Islet of Langerhans (tissue), 1 donor: ENCODE results near the gene FAM89B.

Source experiments
- FAIRE-seq: peaks from one replicate; lab custom pipeline; 2011; peaks lifted over from hg19 to GRCh38; lab: Jason Lieb, UNC

FAM89B gene

DNA sequence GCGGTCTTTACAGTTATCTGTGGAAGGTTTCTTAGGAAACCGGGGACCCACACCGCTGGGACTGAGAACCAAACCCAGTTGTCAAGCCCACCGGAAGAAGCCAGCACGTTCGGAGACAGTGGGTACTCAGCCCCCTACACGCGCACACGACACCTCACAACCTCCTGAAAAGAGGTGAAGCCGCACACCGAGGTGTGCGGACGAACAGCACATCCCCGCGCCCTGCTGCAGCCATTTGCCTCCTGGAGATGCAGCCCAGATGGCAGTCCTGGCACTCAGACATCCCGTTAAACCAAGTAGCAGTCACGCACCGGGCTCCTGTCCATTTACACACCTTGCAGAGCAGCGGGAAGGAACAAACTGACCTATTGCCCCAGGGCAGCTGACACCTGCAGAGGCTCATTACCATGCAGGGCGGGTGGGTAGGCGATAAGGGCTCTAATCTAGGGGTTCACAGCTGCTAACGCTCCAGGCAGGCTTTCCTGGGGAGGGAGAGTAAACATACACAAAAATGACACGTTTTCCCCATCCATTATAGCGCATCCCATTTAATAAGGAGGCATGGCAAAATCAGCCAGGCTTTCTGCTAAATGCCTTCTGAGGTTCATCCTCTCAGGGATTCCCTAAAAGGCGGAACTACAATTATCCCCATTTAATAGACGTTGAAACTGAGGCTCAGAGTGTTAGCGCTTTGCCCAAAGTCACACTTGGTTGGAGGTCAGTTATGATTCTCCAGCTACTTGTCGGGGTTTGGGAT lies 2.7 kb downstream of the FAM89B start:
- no peak for FAIRE-seq

DNA sequence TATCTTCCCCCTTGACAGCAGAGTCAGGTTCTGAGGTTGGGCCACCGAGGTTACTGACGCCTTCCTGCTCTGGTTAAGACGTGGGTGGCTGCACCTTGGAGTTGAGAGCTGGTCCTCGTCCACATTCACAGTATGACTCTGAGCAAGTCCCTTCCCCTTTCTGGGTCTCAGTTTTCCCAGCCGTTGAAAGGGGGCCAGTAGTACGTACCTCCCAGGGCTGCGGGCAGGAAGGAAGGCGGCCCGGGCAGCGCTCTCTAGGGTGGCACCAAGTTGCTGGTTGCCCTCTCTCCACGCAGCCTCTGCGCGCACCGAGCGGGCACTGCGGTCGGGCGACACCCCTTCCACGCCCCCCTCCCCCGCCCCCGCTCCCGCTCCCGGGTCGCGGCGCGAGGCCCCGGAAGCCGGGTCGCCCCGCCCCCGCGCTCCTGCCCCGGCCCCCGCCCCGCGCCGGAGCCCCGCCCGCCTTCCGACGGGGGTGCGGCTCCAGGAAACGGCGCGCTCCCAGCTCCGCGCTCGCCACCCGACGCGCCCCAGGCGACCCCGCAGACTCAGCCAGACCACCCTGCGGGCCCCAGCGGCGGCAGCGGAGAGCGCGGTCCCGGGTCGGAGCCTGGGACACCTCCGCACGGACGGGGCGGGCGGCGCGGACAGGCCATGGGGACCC lies 3.4 kb downstream of the FAM89B start, which contains the start of gene EHBP1L1:
Gene EHBP1L1, plus strand, starts transcription at position 486 of the 664 bp plus-strand sequence. CDS start 250 bp downstream, outside the sequence.
- no peak for FAIRE-seq

DNA sequence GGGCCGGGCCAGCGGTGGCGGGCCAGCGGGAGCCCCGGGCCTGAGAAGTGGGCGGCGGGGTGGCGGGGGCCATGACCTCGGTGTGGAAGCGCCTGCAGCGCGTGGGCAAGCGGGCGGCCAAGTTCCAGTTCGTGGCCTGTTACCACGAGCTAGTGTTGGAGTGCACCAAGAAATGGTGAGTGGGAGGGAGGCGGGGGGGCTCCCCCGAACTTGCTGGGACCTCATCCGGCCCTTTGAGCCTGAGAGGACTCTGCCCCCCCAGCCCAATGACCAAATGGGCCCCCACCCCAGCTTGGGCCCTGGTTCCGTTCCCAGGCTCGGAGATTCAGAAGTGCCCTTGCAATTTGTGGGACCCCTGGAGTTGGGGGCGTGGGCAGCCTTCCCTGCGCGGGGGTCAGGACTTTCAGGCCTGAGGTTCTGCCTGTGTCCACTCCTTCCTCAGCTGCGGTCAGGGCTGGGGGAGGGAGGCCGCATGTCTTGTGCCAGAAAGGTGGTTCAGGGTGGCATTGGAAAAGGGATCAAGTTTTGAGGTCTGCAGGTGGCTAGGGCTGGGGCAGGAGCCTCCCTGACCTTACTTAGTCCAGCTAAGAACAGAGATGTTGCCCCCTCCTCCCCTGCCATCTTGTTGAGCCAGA lies 4.0 kb downstream of the FAM89B start:
- FAIRE-seq = no peak

DNA sequence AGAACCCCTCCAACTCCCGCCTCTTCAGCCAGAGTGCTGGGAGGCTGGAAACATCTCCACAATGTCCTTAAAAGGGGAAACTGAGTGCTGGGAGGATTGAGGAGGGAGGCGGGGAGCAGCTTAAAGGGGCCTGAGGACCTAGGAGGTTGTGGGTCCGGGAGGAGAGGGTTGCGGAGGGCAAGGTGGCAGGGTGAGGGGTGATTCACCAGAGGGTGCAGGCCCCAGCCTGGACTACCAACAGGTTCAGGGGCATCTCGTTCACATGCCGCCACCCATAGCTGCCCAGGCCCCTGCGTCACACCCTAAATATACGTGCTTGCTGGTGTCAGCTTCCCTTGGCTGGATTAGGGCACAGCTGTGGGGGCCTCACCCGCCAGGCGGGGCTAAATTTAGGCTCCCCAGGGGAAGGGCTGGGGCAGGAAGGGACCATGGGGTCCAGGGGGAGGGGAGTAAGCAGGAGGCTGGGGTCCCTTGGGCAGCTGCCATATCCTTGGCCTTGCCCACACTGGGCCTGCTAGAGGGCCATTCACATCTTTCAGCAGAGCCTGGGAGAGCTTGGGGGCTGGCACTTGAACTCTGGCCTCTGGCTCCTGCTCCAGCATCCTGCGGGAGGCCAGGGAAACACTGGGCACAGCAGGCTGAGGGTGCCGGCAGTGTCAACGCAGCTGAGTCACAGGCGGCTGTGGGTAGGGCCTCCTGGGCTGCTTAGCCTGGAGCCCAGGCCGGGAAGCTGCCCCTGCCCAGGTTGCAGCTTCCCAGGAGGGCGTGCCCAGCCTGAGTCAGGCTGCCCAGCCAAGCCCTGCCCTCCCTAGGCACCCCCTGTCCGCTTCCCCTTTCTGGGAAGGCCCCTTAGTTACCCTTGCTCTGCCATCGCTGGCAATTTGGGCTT lies 4.8 kb downstream of the FAM89B start:
- FAIRE-seq = no peak

DNA sequence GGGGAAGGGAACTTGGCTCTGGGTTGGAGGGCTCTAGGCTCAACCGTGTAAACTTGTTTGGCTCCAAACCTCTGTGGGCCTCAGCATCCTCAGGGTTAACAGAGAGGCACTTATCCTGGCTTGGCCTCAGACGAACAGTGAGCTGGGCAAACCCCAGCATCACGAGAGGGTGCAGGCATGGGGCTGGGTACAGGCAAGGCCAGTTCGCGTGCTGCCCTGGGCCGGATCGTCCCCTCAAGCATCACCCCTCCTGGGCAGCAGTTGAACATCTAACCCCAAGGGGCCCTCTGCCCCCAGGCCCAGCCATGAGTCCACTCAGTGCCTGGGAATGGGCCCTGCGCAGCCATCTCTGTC lies 5.4 kb downstream of the FAM89B start:
- FAIRE-seq = no peak

DNA sequence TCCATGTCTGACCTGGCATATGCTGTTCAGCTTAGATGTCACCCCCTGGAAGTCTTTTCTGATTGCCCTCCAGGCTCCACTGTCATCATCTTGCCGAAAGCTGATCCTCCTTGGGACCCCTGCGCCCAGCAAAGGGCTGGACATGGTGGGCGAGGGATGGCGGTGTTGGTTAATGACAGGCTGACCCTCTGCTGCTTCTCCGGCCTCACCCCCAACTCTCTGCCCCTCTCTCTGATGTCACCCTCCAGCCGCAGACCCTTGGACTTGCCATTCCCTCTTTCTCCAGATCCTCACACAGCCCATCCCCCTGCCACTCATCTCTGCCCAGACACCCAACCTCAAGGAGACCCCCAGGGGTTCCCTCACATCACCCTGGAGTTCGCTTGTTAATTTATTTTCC lies 5.8 kb downstream of the FAM89B start:
- no peak for FAIRE-seq

DNA sequence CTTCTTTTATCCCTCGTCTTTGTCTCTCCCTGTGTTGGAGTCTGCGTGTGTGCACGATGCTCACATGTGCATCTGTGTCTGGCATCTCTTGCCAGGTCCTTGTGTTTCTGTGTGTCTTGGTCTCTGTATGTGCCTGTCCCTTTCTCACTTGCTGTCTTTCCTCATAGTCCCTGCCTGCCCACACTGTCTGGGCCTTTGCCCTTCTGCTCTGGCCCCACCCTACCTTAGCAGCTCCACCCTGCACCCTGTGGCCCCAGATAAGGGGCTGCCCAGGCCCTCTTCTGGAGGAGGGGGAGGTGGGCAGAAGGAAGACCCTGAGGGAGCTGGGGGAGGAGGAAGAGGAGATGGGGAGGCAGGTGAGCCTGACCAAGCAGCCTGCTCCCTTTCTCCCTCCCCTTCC lies 6.3 kb downstream of the FAM89B start:
- FAIRE-seq = no peak

DNA sequence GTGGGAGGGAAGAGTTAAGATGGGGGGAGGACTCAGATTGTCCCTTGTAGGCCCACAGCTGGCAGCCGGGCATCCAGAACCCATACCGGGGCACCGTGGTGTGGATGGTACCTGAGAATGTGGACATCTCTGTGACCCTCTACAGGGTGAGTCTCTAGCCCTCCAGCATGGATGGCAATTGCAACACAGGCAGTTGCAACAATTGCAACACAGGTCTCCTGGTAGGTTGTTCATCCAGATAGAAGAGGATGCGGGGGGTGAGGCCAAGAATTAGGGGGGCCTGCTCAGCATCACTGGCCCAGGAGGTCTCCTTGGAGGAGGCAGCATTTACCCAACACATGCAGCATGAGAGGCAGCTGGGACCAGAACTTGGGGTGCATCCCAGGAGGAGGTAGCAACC lies 7.0 kb downstream of the FAM89B start:
- no peak for FAIRE-seq

DNA sequence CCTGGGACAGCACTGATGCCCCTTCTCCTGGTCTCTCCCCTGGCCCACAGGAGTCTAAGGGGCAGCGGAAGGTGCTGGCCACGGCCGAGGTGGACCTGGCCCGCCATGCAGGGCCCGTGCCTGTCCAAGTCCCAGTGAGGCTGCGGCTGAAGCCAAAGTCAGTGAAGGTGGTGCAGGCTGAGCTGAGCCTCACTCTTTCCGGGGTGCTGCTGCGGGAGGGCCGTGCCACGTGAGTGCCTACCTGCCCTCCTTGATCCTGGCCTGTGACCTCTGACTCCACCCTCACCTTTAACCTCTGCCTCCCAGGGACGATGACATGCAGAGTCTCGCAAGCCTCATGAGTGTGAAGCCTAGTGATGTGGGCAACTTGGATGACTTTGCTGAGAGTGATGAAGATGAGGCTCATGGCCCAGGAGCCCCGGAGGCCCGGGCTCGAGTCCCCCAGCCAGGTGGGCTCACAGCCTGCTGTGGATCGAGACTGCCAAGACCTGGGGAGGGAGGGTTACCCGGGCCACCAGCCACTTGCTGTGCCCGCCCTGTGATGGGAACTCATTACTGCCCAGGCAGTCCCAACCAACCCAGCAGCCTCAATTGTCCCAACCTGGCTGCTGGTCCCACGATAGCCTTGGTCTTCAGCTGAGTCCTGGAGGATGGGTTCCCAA lies 7.8 kb downstream of the FAM89B start:
- FAIRE-seq = no peak

DNA sequence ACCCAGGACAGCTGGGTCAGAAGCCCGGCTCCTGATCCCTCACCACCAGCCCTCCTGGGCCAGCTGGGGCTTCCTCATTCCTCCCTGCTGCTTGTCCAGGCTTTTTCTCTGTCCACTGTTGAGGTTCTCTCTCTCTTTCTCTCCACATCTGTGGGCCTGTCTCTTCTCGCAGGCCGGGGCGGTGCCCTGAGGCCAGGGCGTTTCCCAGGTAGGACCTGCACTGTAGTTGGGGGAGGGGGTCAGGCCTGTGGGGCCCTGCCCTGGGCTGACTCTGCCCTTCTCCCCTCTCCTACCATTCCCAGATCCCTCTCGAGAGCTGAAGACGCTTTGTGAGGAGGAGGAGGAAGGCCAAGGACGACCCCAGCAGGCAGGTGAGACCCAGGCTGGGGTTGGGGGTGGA lies 8.4 kb downstream of the FAM89B start:
- FAIRE-seq = no peak

DNA sequence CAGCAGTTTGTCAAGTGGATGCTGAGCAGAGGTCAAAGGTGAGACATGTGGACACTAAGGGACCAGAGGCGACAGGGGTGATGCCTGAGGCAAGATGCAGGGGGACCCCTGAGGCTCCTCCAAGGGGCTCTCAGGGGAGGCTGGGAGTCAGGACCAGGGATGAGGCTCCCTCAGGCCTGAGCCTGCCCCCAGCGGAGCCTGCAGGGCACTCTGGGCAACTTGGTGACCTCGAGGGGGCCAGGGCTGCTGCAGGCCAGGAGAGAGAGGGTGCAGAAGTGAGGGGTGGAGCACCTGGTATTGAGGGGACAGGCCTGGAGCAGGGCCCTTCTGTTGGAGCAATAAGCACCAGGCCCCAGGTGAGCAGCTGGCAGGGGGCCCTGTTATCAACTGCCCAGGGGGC lies 9.6 kb downstream of the FAM89B start:
- FAIRE-seq = no peak

DNA sequence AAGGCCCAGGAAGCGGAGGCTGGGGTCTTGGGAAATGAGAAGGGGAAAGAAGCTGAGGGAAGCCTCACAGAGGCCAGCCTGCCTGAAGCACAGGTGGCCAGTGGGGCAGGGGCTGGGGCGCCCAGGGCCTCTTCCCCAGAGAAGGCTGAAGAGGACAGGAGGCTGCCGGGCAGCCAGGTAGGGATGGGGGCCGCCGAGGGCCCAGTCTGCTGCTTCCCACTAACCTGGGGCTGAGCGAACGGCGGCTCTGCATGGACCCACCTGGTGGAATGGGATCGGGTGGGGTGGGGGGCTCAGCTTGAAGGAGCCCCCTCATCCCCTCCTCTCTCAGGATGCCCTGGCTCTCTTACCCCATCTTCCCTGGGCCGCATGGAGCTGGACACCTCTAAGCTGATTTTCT lies 11.3 kb downstream of the FAM89B start:
- FAIRE-seq = no peak

DNA sequence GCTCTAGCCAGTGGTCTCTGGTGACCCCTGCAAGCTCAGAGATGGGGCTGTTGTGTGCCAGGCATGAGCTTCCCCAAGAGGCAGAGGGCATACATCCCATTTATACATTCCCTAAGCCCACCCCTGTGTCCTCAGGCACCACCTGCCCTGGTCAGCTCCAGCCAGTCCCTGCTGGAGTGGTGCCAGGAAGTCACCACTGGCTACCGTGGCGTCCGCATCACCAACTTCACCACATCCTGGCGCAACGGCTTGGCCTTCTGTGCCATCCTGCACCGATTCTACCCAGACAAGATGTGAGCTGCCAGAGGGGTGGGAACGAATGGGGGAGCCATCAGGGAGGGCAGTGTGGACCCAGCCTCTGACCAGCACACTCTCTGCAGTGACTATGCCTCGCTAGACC lies 11.8 kb downstream of the FAM89B start:
- FAIRE-seq = no peak

DNA sequence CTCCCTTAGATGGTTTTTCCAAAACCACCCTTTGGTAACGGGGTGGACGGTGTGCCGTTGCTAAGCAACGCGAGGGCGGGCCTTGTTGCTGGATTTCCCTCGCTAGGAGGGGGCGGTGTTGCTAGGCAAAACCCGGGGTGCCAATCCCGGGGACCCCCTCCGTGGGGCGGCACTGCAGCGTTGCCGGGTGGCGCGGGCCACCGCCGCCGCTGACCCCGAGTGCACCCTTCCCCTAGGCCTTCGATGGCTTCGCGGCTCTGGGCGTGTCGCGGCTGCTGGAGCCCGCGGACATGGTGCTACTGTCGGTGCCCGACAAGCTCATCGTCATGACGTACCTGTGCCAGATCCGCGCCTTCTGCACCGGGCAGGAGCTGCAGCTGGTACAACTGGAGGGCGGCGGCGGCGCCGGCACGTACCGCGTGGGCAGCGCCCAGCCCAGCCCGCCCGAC lies 12.4 kb downstream of the FAM89B start:
- no peak for FAIRE-seq

DNA sequence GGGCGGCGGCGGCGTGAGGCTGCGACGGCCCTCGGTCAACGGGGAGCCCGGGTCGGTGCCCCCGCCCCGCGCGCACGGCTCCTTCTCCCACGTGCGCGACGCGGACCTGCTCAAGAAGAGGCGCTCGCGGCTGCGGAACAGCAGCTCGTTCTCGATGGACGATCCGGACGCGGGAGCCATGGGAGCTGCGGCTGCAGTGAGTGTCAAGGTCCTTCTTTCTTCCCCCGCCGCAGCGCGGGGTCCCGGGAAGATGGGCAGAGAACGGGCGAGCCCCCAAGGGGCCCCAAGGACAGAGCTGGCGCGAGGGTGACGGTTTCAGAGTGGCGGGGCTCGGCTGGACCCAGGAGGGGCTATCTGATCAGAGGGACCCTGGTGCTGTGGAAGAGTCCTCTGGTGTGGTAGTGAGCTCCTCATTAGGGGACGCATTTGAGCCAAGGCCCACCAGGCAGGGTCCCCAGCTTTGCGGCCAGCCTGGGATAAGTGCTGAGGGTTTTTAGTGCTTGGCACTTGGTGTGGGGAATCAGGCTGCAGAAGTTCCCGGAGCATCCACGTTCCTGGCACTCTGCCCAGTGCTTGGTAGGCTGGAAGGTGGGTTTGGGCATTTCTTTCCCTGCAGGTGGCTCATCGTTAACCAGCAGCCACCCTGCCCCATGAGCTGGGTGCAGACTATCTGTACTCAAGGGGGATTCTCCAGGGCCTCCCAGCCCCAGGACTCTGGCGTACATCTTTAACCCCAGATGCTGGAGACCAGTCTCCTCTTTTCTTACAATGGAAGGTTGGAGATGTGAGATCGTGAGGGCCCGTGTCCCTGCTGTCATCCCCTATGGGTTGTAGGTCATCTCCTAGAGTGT lies 13.3 kb downstream of the FAM89B start:
- FAIRE-seq = no peak

DNA sequence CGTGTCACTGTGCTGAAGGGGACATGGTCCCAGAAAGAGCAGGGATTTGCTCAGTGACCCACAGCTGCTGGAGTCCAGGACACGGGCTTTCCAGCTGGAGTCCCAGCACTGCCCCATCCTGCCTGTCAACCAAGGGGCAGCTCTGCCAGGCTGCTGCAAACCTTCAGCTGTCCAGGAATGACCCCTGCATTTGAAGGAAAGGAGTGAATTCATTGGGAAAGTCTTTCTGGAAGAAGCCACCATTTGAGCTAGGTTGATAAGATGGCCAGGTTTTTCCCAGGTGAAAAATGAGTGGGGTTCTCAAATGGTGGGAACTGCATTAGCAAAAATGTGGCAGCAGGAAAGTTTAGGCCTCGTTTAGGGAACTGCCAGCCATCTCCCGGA lies 13.9 kb downstream of the FAM89B start:
- no peak for FAIRE-seq

DNA sequence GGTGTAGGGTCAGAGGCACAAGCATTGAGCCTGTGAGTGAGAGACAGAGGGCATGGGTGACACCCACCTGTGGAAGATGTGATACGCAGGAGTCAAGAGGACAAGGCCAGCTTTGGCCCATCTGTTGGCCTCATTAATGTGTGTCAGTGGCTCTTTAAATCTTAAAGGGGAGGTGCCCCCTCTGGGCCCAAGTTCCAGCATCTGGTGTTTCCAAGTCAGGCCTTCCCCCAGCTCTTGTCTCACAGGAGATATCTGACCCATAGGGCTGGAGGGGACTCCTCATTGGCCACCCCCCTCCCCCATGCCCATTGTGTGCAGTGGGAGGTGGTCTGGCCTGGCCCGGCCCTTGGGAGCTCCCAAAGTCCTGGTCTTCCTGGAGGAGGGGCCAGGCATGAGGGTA lies 14.3 kb downstream of the FAM89B start:
- FAIRE-seq = no peak

DNA sequence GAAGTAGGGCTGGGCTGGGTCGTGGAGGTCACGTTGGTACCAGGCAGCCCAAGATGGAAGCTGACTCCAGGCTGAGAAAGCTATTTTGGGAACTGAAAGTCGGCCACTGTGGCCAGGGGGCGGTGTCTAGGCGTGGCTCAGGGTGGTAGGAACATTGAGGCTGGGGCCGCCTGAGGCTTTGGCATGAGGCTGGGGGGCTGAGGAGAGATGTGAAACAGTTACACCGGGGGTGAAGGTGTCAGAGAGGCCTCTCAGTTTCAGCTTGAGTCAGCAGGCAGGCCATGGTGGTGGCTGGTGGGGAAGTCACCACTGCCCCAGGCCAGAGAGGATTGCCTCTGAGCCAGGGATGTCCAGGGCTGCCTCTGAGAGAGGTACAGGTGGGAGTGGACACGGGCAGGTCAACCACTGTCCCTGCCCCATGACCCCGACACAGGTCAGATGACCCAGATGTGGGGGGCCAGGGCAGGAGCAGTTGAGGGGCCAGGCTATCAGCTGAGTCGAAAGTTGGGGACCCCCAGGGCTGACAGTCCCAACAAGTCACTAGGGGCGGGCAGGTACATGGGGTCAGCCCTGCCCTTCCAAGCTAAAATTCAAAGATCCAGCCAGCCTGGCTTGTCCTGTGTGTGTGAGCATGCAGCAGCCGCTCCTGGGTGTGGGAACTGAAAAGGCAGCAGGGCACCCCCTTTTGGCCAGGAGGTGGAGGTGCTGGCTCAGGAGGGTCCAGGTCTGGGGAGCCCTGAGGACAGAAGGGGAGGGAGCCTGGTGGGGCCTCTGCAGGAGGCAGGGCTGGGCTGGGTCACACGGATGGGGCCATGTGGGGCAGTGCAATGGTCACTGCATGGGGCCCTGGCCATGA lies 16.1 kb downstream of the FAM89B start:
- no peak for FAIRE-seq

DNA sequence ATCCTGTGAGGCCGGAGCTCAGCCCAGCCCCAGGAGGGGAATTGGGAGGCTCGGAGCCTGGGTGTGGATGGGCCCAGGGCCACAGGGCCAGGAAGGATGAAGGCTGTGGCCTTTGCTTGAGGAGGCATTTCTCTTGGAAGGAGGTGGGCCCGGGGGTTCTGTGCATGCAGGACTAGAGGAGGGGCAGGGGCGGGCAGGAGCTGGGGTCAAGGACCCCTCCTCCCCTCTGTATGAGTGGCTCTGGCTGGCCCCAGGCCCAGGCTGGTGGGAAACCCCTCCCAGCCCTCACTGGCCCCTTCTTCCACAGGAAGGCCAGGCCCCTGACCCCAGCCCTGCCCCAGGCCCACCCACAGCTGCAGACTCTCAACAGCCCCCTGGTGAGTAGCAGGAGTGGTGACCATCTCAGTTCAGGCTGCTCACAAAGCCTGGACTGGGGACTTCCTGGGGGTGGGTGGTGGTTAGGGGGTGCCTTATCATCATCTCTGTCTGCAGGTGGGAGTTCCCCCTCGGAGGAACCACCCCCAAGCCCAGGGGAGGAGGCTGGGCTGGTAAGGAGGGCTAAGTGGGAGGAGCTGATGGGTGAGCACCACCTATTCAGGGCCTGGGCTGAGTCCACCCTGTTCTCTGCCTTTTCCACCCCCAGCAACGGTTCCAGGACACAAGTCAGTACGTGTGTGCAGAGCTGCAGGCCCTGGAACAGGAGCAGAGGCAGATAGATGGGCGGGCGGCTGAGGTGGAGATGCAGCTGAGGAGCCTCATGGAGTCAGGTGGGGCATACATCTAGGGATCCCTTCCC lies 17.3 kb downstream of the FAM89B start:
- no peak for FAIRE-seq
